Spleen (tissue), 11 donors: ENCODE results near the gene LDB1. TPM values are rescaled to one million over a fixed set of nuclear protein-coding genes. Genes with fewer than 3 reads are reported as not detected.

ENCODE experiments used
- DNase-seq: peaks from one replicate; pipeline ENCODE4 v3.0.0-alpha.2; 2020
- H3K27ac ChIP-seq, 8 donors: fragments of 200-600 bp; sonication (generic) in 7 of 8; 1 replicate in 4 of 8; 2 replicates in 4 of 8; pipeline versions ENCODE4 v1.5.0 to v1.8.0; 2016 to 2021; ENCODE audit warnings: inconsistent platforms in 4 of 8, mild to moderate bottlenecking in 4 of 8, moderate library complexity in 1 of 8
- H3K27me3 ChIP-seq, 7 donors: fragments of 200-600 bp; sonication (generic) in 6 of 7; replicated peaks in 1 of 7; 1 replicate in 4 of 7; 2 replicates in 3 of 7; pipeline versions ENCODE4 v1.5.0 to v1.8.0; 2016 to 2021; ENCODE audit warnings: inconsistent platforms in 3 of 7, mild to moderate bottlenecking in 1 of 7
- H3K36me3 ChIP-seq, 6 donors: fragments of 200-600 bp; sonication (generic) in 5 of 6; 1 replicate in 4 of 6; 2 replicates in 2 of 6; pipeline versions ENCODE4 v1.5.0 to v1.8.0; 2016 to 2021; ENCODE audit warnings: inconsistent platforms in 2 of 6
- H3K4me1 ChIP-seq, 6 donors: fragments of 200-600 bp; sonication (generic) in 5 of 6; 1 replicate in 3 of 6; 2 replicates in 3 of 6; pipeline versions ENCODE4 v1.5.0 to v1.8.0; 2016 to 2021; ENCODE audit warnings: inconsistent platforms in 3 of 6
- H3K4me3 ChIP-seq, 8 donors: fragments of 200-600 bp; sonication (generic) in 7 of 8; 1 replicate in 4 of 8; 2 replicates in 4 of 8; pipeline versions ENCODE4 v1.5.0 to v1.8.0; 2016 to 2021; ENCODE audit warnings: inconsistent platforms in 4 of 8, mild to moderate bottlenecking in 4 of 8, moderate library complexity in 2 of 8
- H3K9me3 ChIP-seq, 8 donors: fragments of 200-600 bp; sonication (generic) in 7 of 8; 1 replicate in 4 of 8; 2 replicates in 4 of 8; pipeline versions ENCODE4 v1.5.0 to v1.8.0; 2016 to 2021; ENCODE audit warnings: inconsistent platforms in 4 of 8
- POLR2A ChIP-seq, 3 donors: fragments of 450-650 bp; IDR thresholded peaks; one replicate each; pipeline ENCODE4 v1.5.1; 2017; ENCODE audit warnings: antibody characterized with exemption in 3 of 3, mild to moderate bottlenecking in 1 of 3
- POLR2AphosphoS5 ChIP-seq, 3 donors: sonication (generic); formaldehyde crosslinking; IDR thresholded peaks; one replicate each; pipeline ENCODE4 v1.5.1; 2017; ENCODE audit warnings: antibody characterized with exemption in 3 of 3
- WGBS, 5 donors: extraction: QIAGEN DNeasy Blood & Tissue Kit in 3 of 5; methylation state at CpG; one replicate each; pipeline versions ENCODE4 v1.1.5 to v1.1.7; 2013 to 2018; 5-methylcytosine and 5-hydroxymethylcytosine counted together
- intact Hi-C: fragments of 100-400 bp; cut with DNase I; formaldehyde crosslinking; loops from one replicate; pipeline ENCODE4 v1.15.0; 2023; ENCODE audit warnings: low total_unique reads
- polyA plus RNA-seq, 3 donors: library from polyadenylated mRNA; stranded (reverse); fragments of 200-250 nt; gene quantifications; one replicate each; pipeline ENCODE4 v1.2.1, GENCODE V29; 2013
- total RNA-seq, 7 donors: library from RNA; depleted of rRNA in 3 of 7; stranded (reverse); fragments of >200 nt in 3 of 7; fragmentation: NEBNext Ultra II Directional in 4 of 7; extraction: Animal tissue kit (Norgen Biotek cat#: 25700) in 4 of 7; gene quantifications; one replicate each; pipeline versions ENCODE4 v1.1.0 to v1.2.1, GENCODE V29; 2016 to 2021
- TF ChIP-seq, protein P1 (sequence below), 11 experiments: fragments of 200-600 bp in 7 of 11; fragments of 450-650 bp in 4 of 11; sonication (generic) in 4 of 11; IDR thresholded peaks in 8 of 11; conservative IDR thresholded peaks in 3 of 11; 1 replicate in 7 of 11; 2 replicates in 4 of 11; pipeline versions ENCODE4 v1.4.0 to v1.8.0; 2016 to 2021; ENCODE audit warnings: antibody characterized with exemption in 11 of 11, inconsistent platforms in 4 of 11, mild to moderate bottlenecking in 1 of 11
- donor health status: healthy with polysubstance abuse.
- donor health status: DM: no; HTN: no; CAD: no; lungs with moderate emphysema.
- donor health status: DM: no; HTN: no; CAD: no.
- donor health status: Bipolar disorder and iron deficiency.
- donor health status: healthy.
- donor health status: DM: no; HTN: no; CAD: no.
- donor health status: DM: yes; HTN: yes; CAD: no.

The LDB1 gene
- total and polyA plus RNA-seq, 10 donors: 22.5 to 89.9 (median 65.1) TPM

DNA sequence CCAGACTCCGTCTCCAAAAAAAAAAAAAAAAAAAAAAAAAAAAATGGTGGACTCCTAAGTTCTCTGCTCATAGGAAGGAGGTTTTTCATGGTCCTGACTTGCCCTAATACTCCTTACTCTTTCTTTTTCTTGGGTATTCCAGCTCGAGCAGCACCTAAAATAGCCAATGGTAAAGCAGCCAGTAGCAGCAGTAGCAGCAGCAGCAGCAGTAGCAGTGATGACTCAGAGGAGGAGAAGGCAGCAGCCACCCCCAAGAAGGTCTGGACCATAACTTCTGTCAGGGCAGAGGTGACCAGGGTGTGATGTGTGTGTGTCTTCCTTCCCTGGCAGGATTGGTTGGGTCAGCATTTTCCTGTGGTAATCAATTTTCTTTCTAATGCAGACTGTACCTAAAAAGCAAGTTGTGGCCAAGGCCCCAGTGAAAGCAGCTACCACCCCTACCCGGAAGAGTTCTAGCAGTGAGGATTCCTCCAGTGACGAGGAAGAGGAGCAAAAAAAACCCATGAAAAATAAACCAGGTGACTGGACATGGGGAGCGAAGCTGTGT lies 39.0 kb upstream of the LDB1 start:
- no peak for DNase-seq
- H3K4me3 ChIP-seq: no peak overlapping the region
- intact Hi-C loops: no loop called here
- no peak overlapping the region for H3K27ac ChIP-seq
- H3K9me3 ChIP-seq: no peaks in the 10 kb centered on the region
- H3K27me3 ChIP-seq: no peaks in the 10 kb centered on the region
- 90 to 98% (median 95%) methylated on average over 5 of the region's 5 CpGs for WGBS, 5 donors
- TF ChIP-seq POLR2AphosphoS5 (IDR thresholded peaks at IDR 0.05): no peak
- TF ChIP-seq, protein P1, sequence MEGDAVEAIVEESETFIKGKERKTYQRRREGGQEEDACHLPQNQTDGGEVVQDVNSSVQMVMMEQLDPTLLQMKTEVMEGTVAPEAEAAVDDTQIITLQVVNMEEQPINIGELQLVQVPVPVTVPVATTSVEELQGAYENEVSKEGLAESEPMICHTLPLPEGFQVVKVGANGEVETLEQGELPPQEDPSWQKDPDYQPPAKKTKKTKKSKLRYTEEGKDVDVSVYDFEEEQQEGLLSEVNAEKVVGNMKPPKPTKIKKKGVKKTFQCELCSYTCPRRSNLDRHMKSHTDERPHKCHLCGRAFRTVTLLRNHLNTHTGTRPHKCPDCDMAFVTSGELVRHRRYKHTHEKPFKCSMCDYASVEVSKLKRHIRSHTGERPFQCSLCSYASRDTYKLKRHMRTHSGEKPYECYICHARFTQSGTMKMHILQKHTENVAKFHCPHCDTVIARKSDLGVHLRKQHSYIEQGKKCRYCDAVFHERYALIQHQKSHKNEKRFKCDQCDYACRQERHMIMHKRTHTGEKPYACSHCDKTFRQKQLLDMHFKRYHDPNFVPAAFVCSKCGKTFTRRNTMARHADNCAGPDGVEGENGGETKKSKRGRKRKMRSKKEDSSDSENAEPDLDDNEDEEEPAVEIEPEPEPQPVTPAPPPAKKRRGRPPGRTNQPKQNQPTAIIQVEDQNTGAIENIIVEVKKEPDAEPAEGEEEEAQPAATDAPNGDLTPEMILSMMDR (IDR thresholded peaks at IDR 0.05 in 8 of 11, conservative IDR thresholded peaks at IDR 0.05 in 3 of 11): no peak
- TF ChIP-seq POLR2A (IDR thresholded peaks at IDR 0.05): no peak
- peaks cover 0 to 24% (median 7%) of the 10 kb centered on the region in 6 donors for H3K4me1 ChIP-seq
- H3K36me3 ChIP-seq: peaks cover 11 to 100% (median 79%) of the 10 kb centered on the region in 6 donors

DNA sequence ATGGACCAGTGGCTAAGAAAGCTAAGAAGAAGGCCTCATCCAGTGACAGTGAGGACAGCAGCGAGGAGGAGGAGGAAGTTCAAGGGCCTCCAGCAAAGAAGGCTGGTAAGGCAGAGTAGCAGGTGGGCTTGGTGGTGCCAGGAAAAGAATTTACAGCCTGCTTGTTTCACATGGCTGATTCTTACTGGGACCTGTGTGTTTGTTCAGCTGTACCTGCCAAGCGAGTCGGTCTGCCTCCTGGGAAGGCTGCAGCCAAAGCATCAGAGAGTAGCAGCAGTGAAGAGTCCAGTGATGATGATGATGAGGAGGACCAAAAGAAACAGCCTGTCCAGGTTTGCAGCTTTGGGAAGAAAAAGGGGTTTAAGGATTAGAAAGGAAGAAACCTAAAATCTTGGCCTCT lies 37.1 kb upstream of the LDB1 start:
- intact Hi-C loops: no loop called here
- Histone ChIP-seq H3K36me3 (peaks cover 11 to 81% (median 61%) of the 10 kb centered on the region in 6 donors), H3K27me3 (no peaks in the 10 kb centered on the region), H3K9me3 (no peaks in the 10 kb centered on the region), H3K4me3 (no peak overlapping the region), H3K27ac (no peak overlapping the region), H3K4me1 (peaks cover 12 to 42% (median 24%) of the 10 kb centered on the region in 6 donors)
- TF ChIP-seq POLR2AphosphoS5 (IDR thresholded peaks at IDR 0.05) (no peak), POLR2A (IDR thresholded peaks at IDR 0.05) (no peak)
- TF ChIP-seq, protein P1 (IDR thresholded peaks at IDR 0.05 in 8 of 11, conservative IDR thresholded peaks at IDR 0.05 in 3 of 11): no peak
- 90 to 96% (median 93%) methylated on average over 3 of the region's 3 CpGs for WGBS, 5 donors
- DNase-seq: no peak

DNA sequence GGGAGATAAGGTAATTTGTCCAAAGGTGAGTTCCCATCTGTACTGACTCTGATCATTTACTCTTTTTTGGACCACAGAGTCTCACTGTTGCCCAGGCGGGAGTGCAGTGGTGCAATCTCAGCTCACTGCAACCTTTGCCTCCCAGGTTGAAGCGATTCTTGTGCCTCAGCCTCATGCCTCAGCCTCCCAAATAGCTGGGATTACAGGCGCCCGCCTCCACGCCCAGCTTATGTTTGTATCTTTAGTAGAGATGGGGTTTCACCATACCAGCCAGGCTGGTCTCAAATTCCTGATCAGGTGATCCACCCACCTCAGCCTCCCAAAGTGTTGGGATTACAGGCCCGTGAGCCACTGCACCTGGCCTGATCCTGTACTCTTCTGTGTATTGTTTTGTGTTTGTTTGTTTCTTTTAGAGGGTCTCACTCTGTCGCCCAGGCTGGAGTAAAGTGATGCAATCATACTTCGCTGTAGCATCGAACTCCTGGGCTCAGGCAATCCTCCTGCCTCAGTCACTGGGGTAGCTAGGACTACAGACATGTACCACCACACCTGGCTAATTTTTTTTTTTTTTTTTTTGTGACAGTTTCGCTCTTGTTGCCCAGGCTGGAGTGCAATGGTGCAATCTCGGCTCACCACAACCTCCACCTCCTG lies 34.4 kb upstream of the LDB1 start:
- no peak overlapping the region for H3K27ac ChIP-seq
- H3K4me3 ChIP-seq: no peak overlapping the region
- intact Hi-C loops: no loop called here
- TF ChIP-seq POLR2A (IDR thresholded peaks at IDR 0.05): no peak
- TF ChIP-seq, protein P1 (IDR thresholded peaks at IDR 0.05 in 8 of 11, conservative IDR thresholded peaks at IDR 0.05 in 3 of 11): no peak
- no peak for TF ChIP-seq POLR2AphosphoS5 (IDR thresholded peaks at IDR 0.05)
- H3K36me3 ChIP-seq: peaks cover 5 to 66% (median 45%) of the 10 kb centered on the region in 6 donors
- WGBS, 5 donors: 89 to 97% (median 93%) methylated on average over 11 of the region's 11 CpGs
- peaks cover 12 to 56% (median 34%) of the 10 kb centered on the region in 6 donors for H3K4me1 ChIP-seq
- DNase-seq: peak; percentile 24
- H3K9me3 ChIP-seq: no peaks in the 10 kb centered on the region
- H3K27me3 ChIP-seq: no peaks in the 10 kb centered on the region

DNA sequence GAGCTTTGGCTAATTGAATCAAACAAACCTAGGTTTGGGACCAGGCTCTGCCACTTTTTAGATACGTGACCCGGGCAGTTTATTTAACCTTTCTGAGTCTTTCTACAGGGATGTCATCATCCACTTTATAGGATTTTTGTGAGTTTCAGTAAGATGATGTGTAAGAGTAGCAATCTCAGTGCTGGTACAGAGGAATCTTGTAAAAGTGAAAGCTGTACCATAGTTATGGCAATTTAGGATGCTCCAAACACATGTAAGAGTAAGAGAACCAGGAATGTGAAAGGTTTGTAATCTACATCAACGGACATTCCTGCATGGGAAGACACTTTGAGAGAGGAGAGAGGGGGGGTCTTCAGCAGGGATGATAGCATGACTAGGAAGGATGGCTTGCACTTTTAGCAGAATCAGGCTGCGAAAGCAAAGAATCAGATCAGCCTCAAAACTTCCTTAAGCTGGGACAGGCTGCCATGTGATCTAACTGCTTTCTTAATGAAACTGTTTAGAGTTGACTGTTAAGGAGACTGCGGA lies 33.0 kb upstream of the LDB1 start:
- WGBS, 5 donors: 27 to 35% (median 28%) methylated on average over 5 of the region's 5 CpGs
- peaks cover 5 to 66% (median 45%) of the 10 kb centered on the region in 6 donors for H3K36me3 ChIP-seq
- H3K27me3 ChIP-seq: no peaks in the 10 kb centered on the region
- no peak for TF ChIP-seq POLR2AphosphoS5 (IDR thresholded peaks at IDR 0.05)
- TF ChIP-seq POLR2A (IDR thresholded peaks at IDR 0.05): no peak
- TF ChIP-seq, protein P1 (IDR thresholded peaks at IDR 0.05 in 8 of 11, conservative IDR thresholded peaks at IDR 0.05 in 3 of 11): no peak
- H3K4me3 ChIP-seq: peak overlapping the region; percentile 73 to 97 (median 86)
- H3K9me3 ChIP-seq: no peaks in the 10 kb centered on the region
- DNase-seq: no peak
- H3K27ac ChIP-seq: peak overlapping the region in 6 of 8 donors; percentile 74 to 95 (median 88)
- intact Hi-C loops: no loop called here
- peaks cover 12 to 56% (median 34%) of the 10 kb centered on the region in 6 donors for H3K4me1 ChIP-seq
